ENCODE data around the gene GATAD2B. TPM values are rescaled to one million over a fixed set of nuclear protein-coding genes. Genes with fewer than 3 reads are reported as not detected.

The GATAD2B gene
- polyA plus RNA-seq, 6 donors from 2014 or later: 4.0 to 7.0 (median 5.1) TPM

GRCh38 chr1:153945131-153945794 lies 22.5 kb upstream of the GATAD2B start:
- peaks cover 2 to 12% of the 10 kb centered on the region in 2 donors for H3K36me3 Mint-ChIP-seq
- H3K4me1 Mint-ChIP-seq: peaks cover 52 to 64% (median 56%) of the 10 kb centered on the region in 3 donors
- peak overlapping the region; percentile 85 to 99 (median 96) for H3K4me3 Mint-ChIP-seq
- H3K27ac Mint-ChIP-seq: peak overlapping the region; percentile 98 to 100 (median 100)
- DNase-seq: peak; percentile 86
- H3K27me3 Mint-ChIP-seq: peaks cover 0 to 4% (median 0%) of the 10 kb centered on the region in 3 donors
- peaks cover 0 to 2% (median 0%) of the 10 kb centered on the region in 7 donors for H3K9me3 Mint-ChIP-seq
- ATAC-seq (ENCODE audit: low read depth in 2 of 2): peak; percentile 53 to 57

GRCh38 chr1:153944827-153945117 lies 22.0 kb upstream of the GATAD2B start:
- Mint-ChIP-seq H3K9me3 (peaks cover 0 to 2% (median 0%) of the 10 kb centered on the region in 7 donors), H3K4me1 (peaks cover 49 to 63% (median 56%) of the 10 kb centered on the region in 3 donors), H3K27ac (peak overlapping the region; percentile 98 to 100 (median 100)), H3K4me3 (peak overlapping the region; percentile 85 to 99 (median 96)), H3K27me3 (peaks cover 0 to 4% (median 0%) of the 10 kb centered on the region in 3 donors), H3K36me3 (peaks cover 0 to 12% of the 10 kb centered on the region in 2 donors)
- no peak for DNase-seq
- ATAC-seq (ENCODE audit: low read depth in 2 of 2): no peak

GRCh38 chr1:153944005-153944826 lies 21.4 kb upstream of the GATAD2B start:
- Mint-ChIP-seq H3K9me3 (peaks cover 0 to 2% (median 0%) of the 10 kb centered on the region in 7 donors), H3K4me3 (peak overlapping the region; percentile 85 to 99 (median 96)), H3K27ac (peak overlapping the region; percentile 98 to 100 (median 100)), H3K36me3 (peaks cover 0 to 16% of the 10 kb centered on the region in 2 donors), H3K4me1 (peaks cover 50 to 64% (median 56%) of the 10 kb centered on the region in 3 donors), H3K27me3 (peaks cover 0 to 4% (median 0%) of the 10 kb centered on the region in 3 donors)
- DNase-seq: no peak
- no peak for ATAC-seq (ENCODE audit: low read depth in 2 of 2)

GRCh38 chr1:153942766-153943549 lies 20.2 kb upstream of the GATAD2B start:
- Mint-ChIP-seq H3K9me3 (peaks cover 0 to 2% (median 0%) of the 10 kb centered on the region in 7 donors), H3K36me3 (peaks cover 0 to 16% of the 10 kb centered on the region in 2 donors)

GRCh38 chr1:153941826-153942725 lies 19.3 kb upstream of the GATAD2B start:
- Mint-ChIP-seq H3K4me3 (peak overlapping the region in 4 of 8 donors; percentile 9 to 97 (median 60)), H3K4me1 (peaks cover 41 to 64% (median 51%) of the 10 kb centered on the region in 3 donors), H3K27me3 (peaks cover 0 to 4% (median 0%) of the 10 kb centered on the region in 3 donors), H3K36me3 (peaks cover 0 to 16% of the 10 kb centered on the region in 2 donors), H3K9me3 (peaks cover 0 to 2% (median 0%) of the 10 kb centered on the region in 7 donors), H3K27ac (peak overlapping the region in 4 of 6 donors; percentile 69 to 98 (median 84))
- DNase-seq: no peak
- ATAC-seq (ENCODE audit: low read depth in 2 of 2): no peak

More at GRCh38 chr1:153942766-153943549, 20.2 kb upstream of the GATAD2B start:
- ATAC-seq (ENCODE audit: low read depth in 2 of 2) (no peak), DNase-seq (no peak)
- Mint-ChIP-seq H3K4me1 (peaks cover 44 to 63% (median 55%) of the 10 kb centered on the region in 3 donors), H3K4me3 (peak overlapping the region in 5 of 8 donors; percentile 29 to 97 (median 75)), H3K27me3 (peaks cover 0 to 4% (median 0%) of the 10 kb centered on the region in 3 donors), H3K27ac (peak overlapping the region in 5 of 6 donors; percentile 51 to 98 (median 86))

GRCh38 chr1:153940756-153941155 lies 18.0 kb upstream of the GATAD2B start:
- ATAC-seq (ENCODE audit: low read depth in 2 of 2) (no peak), DNase-seq (no peak)
- Mint-ChIP-seq H3K9me3 (peaks cover 0 to 2% (median 0%) of the 10 kb centered on the region in 7 donors), H3K4me1 (peaks cover 37 to 64% (median 48%) of the 10 kb centered on the region in 3 donors), H3K27me3 (peaks cover 0 to 4% (median 0%) of the 10 kb centered on the region in 3 donors), H3K27ac (peak overlapping the region in 1 of 6 donors; percentile 88), H3K36me3 (peaks cover 0 to 16% of the 10 kb centered on the region in 2 donors), H3K4me3 (peak overlapping the region in 2 of 8 donors; percentile 64)

GRCh38 chr1:153939476-153939875 lies 16.7 kb upstream of the GATAD2B start:
- Mint-ChIP-seq H3K9me3 (no peaks in the 10 kb centered on the region), H3K27ac (peak overlapping the region in 1 of 6 donors; percentile 92), H3K36me3 (peaks cover 0 to 16% of the 10 kb centered on the region in 2 donors), H3K27me3 (no peaks in the 10 kb centered on the region), H3K4me1 (peaks cover 28 to 52% (median 37%) of the 10 kb centered on the region in 3 donors), H3K4me3 (no peak overlapping the region)
- ATAC-seq (ENCODE audit: low read depth in 2 of 2) (no peak), DNase-seq (no peak)

- no peaks in the 10 kb centered on the region for H3K9me3 Mint-ChIP-seq
- H3K4me1 Mint-ChIP-seq: peaks cover 28 to 47% (median 32%) of the 10 kb centered on the region in 3 donors
- H3K4me3 Mint-ChIP-seq: peak overlapping the region in 2 of 8 donors; percentile 25 to 52
- H3K36me3 Mint-ChIP-seq: peaks cover 0 to 16% of the 10 kb centered on the region in 2 donors
- no peaks in the 10 kb centered on the region for H3K27me3 Mint-ChIP-seq
- ATAC-seq (ENCODE audit: low read depth in 2 of 2): no peak
- peak overlapping the region in 3 of 6 donors; percentile 13 to 73 (median 33) for H3K27ac Mint-ChIP-seq
- DNase-seq: no peak
Measured at GRCh38 chr1:153938996-153939395, 16.2 kb upstream of the GATAD2B start.

GRCh38 chr1:153937331-153937730 lies 14.6 kb upstream of the GATAD2B start:
- ATAC-seq (ENCODE audit: low read depth in 2 of 2): no peak
- Mint-ChIP-seq H3K4me1 (peaks cover 15 to 32% (median 18%) of the 10 kb centered on the region in 3 donors), H3K27me3 (no peaks in the 10 kb centered on the region), H3K36me3 (peaks cover 0 to 23% of the 10 kb centered on the region in 2 donors), H3K9me3 (no peaks in the 10 kb centered on the region), H3K27ac (peak overlapping the region in 2 of 6 donors; percentile 59 to 67), H3K4me3 (no peak overlapping the region)
- DNase-seq: no peak

GRCh38 chr1:153936011-153936802 lies 13.4 kb upstream of the GATAD2B start:
- Mint-ChIP-seq H3K36me3 (peaks cover 0 to 23% of the 10 kb centered on the region in 2 donors), H3K27ac (peak overlapping the region in 2 of 6 donors; percentile 70 to 81), H3K4me1 (peaks cover 15 to 29% (median 16%) of the 10 kb centered on the region in 3 donors), H3K4me3 (peak overlapping the region in 1 of 8 donors; percentile 18), H3K27me3 (no peaks in the 10 kb centered on the region), H3K9me3 (no peaks in the 10 kb centered on the region)
- ATAC-seq (ENCODE audit: low read depth in 2 of 2) (no peak), DNase-seq (no peak)

- DNase-seq: no peak
- Mint-ChIP-seq H3K27me3 (no peaks in the 10 kb centered on the region), H3K4me3 (no peak overlapping the region), H3K9me3 (no peaks in the 10 kb centered on the region), H3K27ac (peak overlapping the region in 2 of 6 donors; percentile 69 to 84), H3K36me3 (peaks cover 0 to 11% of the 10 kb centered on the region in 2 donors), H3K4me1 (peaks cover 8 to 18% (median 9%) of the 10 kb centered on the region in 3 donors)
- no peak for ATAC-seq (ENCODE audit: low read depth in 2 of 2)
Measured at GRCh38 chr1:153934746-153935145, 12.0 kb upstream of the GATAD2B start.

All from naive B cell (primary cell).